ENCODE measurements around the gene ETFA.

The ETFA gene

DNA sequence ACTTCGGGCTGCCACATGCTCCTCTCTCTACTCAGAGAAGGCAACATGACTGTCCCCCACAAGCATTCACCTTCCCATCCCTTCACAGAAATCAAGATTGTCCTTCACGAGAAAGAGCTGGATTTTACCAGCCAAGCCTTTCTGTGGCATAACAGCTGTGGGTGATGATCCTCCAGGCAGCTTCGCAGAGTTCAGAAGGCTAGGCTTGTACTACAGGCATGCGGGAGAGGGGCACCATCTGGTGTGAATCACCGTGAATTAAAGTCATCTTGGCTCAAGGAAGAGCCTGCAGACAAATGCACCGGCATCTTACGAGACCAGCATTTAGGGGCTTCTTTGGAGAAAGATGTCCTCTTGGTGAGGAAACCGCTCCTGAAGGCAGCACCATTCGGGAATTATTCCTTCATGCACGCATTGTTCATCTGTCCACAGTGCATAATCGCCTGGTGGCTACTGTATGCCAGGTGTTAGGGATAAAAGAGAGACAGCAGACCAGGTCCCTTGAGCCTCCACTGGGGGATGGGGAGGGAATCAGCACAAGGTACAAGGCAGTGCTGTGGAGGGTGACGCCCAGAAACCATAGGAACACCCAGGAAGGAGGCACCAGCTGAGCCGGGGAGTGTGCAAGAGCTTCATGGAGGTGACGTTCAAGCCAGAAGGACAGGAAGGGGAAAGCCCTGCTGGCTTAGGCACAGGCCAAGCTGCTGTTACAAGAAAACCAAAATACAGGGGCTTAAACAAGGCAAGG is 142.9 kb downstream of the ETFA start:
- no peak for TF ChIP-seq CTBP1 (IDR thresholded peaks at IDR 0.05; ENCODE audit: borderline replicate concordance)
- POLR2A ChIA-PET, result interaction anchor here (0.9 to 1.0 kb wide), 2 partner anchors 11 to 21 kb away, joined by 3 read pairs; no protein-coding TSS in a partner anchor
- no peak for DNase-seq (ENCODE audit: extremely low spot score)
- CTCF ChIA-PET, result interaction anchor here (1.3 kb wide), 1 partner anchor 20 kb away, joined by 3 read pairs; no protein-coding TSS in a partner anchor

- TF ChIP-seq ARNT (IDR thresholded peaks at IDR 0.05) (no peak), CTBP1 (IDR thresholded peaks at IDR 0.05; ENCODE audit: borderline replicate concordance) (no peak), SP1 (IDR thresholded peaks at IDR 0.05) (no peak), NFRKB (IDR thresholded peaks at IDR 0.05) (no peak), FOXA1 (IDR thresholded peaks at IDR 0.05) (no peak), ELF4 (IDR thresholded peaks at IDR 0.05) (no peak), FOXK2 (IDR thresholded peaks at IDR 0.05) (no peak), SUZ12 (IDR thresholded peaks at IDR 0.05) (no peak), LEF1 (IDR thresholded peaks at IDR 0.05; ENCODE audit: borderline replicate concordance) (no peak), BHLHE40 (IDR thresholded peaks at IDR 0.05; ENCODE audit: borderline replicate concordance) (no peak), HDGF (IDR thresholded peaks at IDR 0.05; ENCODE audit: borderline replicate concordance) (no peak), TARDBP (IDR thresholded peaks at IDR 0.05) (no peak), ZNF384 (IDR thresholded peaks at IDR 0.05) (no peak), L3MBTL2 (conservative IDR thresholded peaks at IDR 0.05) (no peak), FOXM1 (IDR thresholded peaks at IDR 0.05; ENCODE audit: borderline replicate concordance) (no peak)
- TF ChIP-seq, protein P1, sequence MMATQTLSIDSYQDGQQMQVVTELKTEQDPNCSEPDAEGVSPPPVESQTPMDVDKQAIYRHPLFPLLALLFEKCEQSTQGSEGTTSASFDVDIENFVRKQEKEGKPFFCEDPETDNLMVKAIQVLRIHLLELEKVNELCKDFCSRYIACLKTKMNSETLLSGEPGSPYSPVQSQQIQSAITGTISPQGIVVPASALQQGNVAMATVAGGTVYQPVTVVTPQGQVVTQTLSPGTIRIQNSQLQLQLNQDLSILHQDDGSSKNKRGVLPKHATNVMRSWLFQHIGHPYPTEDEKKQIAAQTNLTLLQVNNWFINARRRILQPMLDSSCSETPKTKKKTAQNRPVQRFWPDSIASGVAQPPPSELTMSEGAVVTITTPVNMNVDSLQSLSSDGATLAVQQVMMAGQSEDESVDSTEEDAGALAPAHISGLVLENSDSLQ (IDR thresholded peaks at IDR 0.05), result no peak
- no peak for DNase-seq (ENCODE audit: extremely low spot score)
- ChIA-PET CTCF (no interaction called here), POLR2A (no interaction called here)
Measured at GRCh38 chr15:76165951-76166350, 145.3 kb downstream of the ETFA start.
